Parietal lobe (tissue), 1 donor: ENCODE measurements around the gene NEK5. TPM values are rescaled to one million over a fixed set of nuclear protein-coding genes. Genes with fewer than 3 reads are reported as not detected.

Experiments used
- total RNA-seq: library from RNA; depleted of rRNA; stranded (reverse); fragments of >200 nt; gene quantifications from one replicate; pipeline ENCODE4 v1.2.3, GENCODE V29; 2014

Gene NEK5, protein sequence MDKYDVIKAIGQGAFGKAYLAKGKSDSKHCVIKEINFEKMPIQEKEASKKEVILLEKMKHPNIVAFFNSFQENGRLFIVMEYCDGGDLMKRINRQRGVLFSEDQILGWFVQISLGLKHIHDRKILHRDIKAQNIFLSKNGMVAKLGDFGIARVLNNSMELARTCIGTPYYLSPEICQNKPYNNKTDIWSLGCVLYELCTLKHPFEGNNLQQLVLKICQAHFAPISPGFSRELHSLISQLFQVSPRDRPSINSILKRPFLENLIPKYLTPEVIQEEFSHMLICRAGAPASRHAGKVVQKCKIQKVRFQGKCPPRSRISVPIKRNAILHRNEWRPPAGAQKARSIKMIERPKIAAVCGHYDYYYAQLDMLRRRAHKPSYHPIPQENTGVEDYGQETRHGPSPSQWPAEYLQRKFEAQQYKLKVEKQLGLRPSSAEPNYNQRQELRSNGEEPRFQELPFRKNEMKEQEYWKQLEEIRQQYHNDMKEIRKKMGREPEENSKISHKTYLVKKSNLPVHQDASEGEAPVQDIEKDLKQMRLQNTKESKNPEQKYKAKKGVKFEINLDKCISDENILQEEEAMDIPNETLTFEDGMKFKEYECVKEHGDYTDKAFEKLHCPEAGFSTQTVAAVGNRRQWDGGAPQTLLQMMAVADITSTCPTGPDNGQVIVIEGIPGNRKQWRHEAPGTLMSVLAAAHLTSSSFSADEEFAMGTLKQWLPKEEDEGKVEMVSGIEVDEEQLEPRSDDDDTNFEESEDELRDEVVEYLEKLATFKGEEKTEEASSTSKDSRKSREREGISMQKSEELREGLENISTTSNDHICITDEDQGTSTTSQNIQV
- total RNA-seq, result 1.3 TPM

GRCh38 chr13:52128714-52129700, at the start of gene NEK5:
NEK5 (minus strand) TSS chr13:52129073; CDS start chr13:52127482, 1,591 bp downstream.

DNA sequence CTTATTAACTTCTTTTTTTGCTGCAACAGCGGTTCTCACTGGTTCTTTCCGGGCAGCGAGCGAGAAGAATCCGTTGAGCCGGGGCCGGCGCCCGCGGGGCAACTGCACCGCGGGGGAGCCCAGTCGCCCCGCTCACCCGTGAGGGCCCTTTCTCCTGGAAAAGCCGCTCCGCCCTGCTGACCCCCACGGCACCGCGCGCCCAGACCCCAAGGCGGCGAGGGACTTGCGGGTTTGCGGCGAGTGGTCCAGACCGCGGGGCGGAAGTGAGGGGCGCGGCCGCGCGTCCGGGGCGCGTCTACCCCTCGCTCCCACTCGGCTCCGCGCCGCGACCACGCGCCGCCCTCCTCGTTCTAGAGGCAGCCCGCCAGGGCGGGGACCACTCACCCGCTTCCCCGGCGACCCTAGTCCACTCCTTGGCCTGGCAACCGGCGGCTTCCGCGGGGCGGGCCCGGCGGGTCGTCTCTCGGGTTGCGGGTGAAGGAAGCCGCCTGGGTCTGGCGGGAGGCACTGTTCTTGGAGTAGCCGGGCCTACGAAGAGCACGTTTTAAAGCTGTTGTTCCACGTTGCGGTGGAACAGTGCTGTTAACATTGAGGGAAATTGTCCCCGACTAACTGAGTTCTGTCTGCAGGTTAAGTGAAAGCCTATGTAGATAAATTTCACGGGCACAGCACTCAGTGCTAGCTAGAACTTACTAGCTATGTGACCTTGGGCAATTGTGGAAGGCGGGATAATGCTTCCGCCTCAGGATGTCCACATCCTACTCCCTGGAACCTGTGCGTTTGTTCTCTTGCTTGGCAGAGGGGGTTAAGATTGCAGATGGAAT, 30.5 kb upstream of the NEK5 start, which contains the start of gene NEK3:
Gene NEK3, minus strand, starts transcription at position 439 of the 824 bp plus-strand sequence. CDS start 3,406 bp downstream, outside the sequence.

GRCh38 chr13:52024481-52024880, 104.4 kb downstream of the NEK5 start, which contains the start of gene UTP14C:
UTP14C (plus strand) TSS chr13:52024691; CDS start chr13:52028805, 4,114 bp downstream.

GRCh38 chr13:52011632-52012511, 117.0 kb downstream of the NEK5 start, which contains the start of gene ALG11:
ALG11 (plus strand) TSS chr13:52012398; CDS start chr13:52012419, 21 bp downstream.

GRCh38 chr13:52010890-52011631, 117.8 kb downstream of the NEK5 start, which contains the start of gene ATP7B:
ATP7B (minus strand) TSS chr13:52011450; CDS start chr13:52011337, 113 bp downstream.

Other genes with a start within 250 kb of the NEK5 start
- 32.2 TPM for gene ATP7B, start 117.6 kb downstream of the NEK5 start, total RNA-seq
- 34.1 TPM for gene ALG11, start 116.7 kb downstream of the NEK5 start, total RNA-seq
- 24.1 TPM for gene UTP14C, start 104.4 kb downstream of the NEK5 start, total RNA-seq
- 19.1 TPM for gene NEK3, start 30.5 kb upstream of the NEK5 start, total RNA-seq